AG04450 (cell line): ENCODE results near the gene RAC3. TPM values are rescaled to one million over a fixed set of nuclear protein-coding genes. Genes with fewer than 3 reads are reported as not detected.

ENCODE experiments used
- CTCF ChIA-PET: fragments of 300-600, 350-600 bp; formaldehyde crosslinking; extraction: SDS; loops from one replicate; lab custom pipeline; 2022; ENCODE audit warnings: antibody characterized with exemption, inconsistent platforms; lab: Charles Lee
- POLR2A ChIA-PET: fragments of 350-600 bp; formaldehyde crosslinking; extraction: SDS; loops from one replicate; lab custom pipeline; 2021; ENCODE audit warnings: antibody characterized with exemption, inconsistent platforms; lab: Yijun Ruan, JAX
- DNase-seq: peaks from one replicate; pipeline ENCODE4 v3.0.0-alpha.2; 2011; ENCODE audit warnings: low read depth, low spot score
- H3K27ac ChIP-seq: one replicate; pipeline ENCODE4 v1.5.1; 2012; ENCODE audit warnings: low read depth, low read length, control low read depth
- H3K27me3 ChIP-seq: one replicate; pipeline ENCODE4 v1.6.0; 2012; ENCODE audit warnings: low read length; ENCODE audit not compliant: control insufficient read depth, insufficient read depth
- H3K4me3 ChIP-seq: 2 replicates; pipeline ENCODE4 v1.5.1; 2011; ENCODE audit warnings: mild to moderate bottlenecking, low read depth, low read length, control low read depth
- H3K9me3 ChIP-seq: 2 replicates; pipeline ENCODE4 v1.5.1; 2012; ENCODE audit warnings: low read length; ENCODE audit not compliant: control insufficient read depth, insufficient read depth
- CTCF ChIP-seq: IDR thresholded peaks from 2 replicates; pipeline ENCODE4 v1.5.1; 2011; ENCODE audit warnings: low read depth, low read length, control low read depth, inconsistent platforms
- polyA plus RNA-seq: library from polyadenylated mRNA; depleted of rRNA; stranded (reverse); fragments of >200 nt; gene quantifications from 2 replicates; pipeline ENCODE4 v1.2.3, GENCODE V29; 2011

The RAC3 gene
- polyA plus RNA-seq, 1 experiment: 12.9 TPM

GRCh38 chr17:82076018-82076784 is 44.7 kb downstream of the RAC3 start:
- no peaks in the 10 kb centered on the region for H3K27me3 ChIP-seq
- ChIA-PET CTCF (no interaction called here), POLR2A (interaction anchor here (0.7 to 1.2 kb wide), 2 partner anchors 16 to 20 kb away, joined by 3 read pairs; no protein-coding TSS in a partner anchor)
- H3K9me3 ChIP-seq: no peaks in the 10 kb centered on the region; the same call in 1 of the 2 replicates
- no peak for TF ChIP-seq CTCF
- no peak for DNase-seq
- no peak overlapping the region for H3K4me3 ChIP-seq
- no peak overlapping the region for H3K27ac ChIP-seq

- CTCF ChIA-PET: no interaction called here
- TF ChIP-seq CTCF: no peak
- H3K27me3 ChIP-seq: no peaks in the 10 kb centered on the region
- no peak overlapping the region for H3K4me3 ChIP-seq
- POLR2A ChIA-PET: interaction anchor here (1.2 kb wide), 1 partner anchor 17 kb away, joined by 3 read pairs; no protein-coding TSS in a partner anchor
- H3K9me3 ChIP-seq: no peaks in the 10 kb centered on the region; the same call in 1 of the 2 replicates
- no peak overlapping the region for H3K27ac ChIP-seq
- DNase-seq: no peak
Measured at GRCh38 chr17:82076785-82077591, 45.5 kb downstream of the RAC3 start.

- POLR2A ChIA-PET: interaction anchor here (1.2 kb wide), 1 partner anchor 17 kb away, joined by 3 read pairs; no protein-coding TSS in a partner anchor
- no peak for DNase-seq
- H3K27me3 ChIP-seq: no peaks in the 10 kb centered on the region
- no peaks in the 10 kb centered on the region; the same call in 1 of the 2 replicates for H3K9me3 ChIP-seq
- CTCF ChIA-PET: no interaction called here
- no peak overlapping the region for H3K27ac ChIP-seq
- no peak overlapping the region for H3K4me3 ChIP-seq
- TF ChIP-seq CTCF: no peak
Measured at GRCh38 chr17:82077617-82078358, 46.3 kb downstream of the RAC3 start.

- CTCF ChIA-PET: no interaction called here
- no peak for TF ChIP-seq CTCF
Measured at GRCh38 chr17:82078433-82078832, 47.0 kb downstream of the RAC3 start.

More at GRCh38 chr17:82078433-82078832, 47.0 kb downstream of the RAC3 start:
- POLR2A ChIA-PET: no interaction called here
- Histone ChIP-seq H3K27me3 (no peaks in the 10 kb centered on the region), H3K9me3 (no peaks in the 10 kb centered on the region; the same call in 1 of the 2 replicates), H3K27ac (no peak overlapping the region), H3K4me3 (no peak overlapping the region)
- DNase-seq: no peak
